NCI-H446 treated with DMSO at 0.1 percent for 48 hours (cell line): ENCODE results near the gene CYP24A1.

Experiments used
- DNase-seq: peaks from one replicate; lab custom pipeline; 2025; lab: John Stamatoyannopoulos, UW

Gene CYP24A1

GRCh38 chr20:54113566-54113965, 60.2 kb downstream of the CYP24A1 start:
- no peak for DNase-seq

- DNase-seq = no peak
Measured at GRCh38 chr20:54112221-54112884, 61.4 kb downstream of the CYP24A1 start.

DNA sequence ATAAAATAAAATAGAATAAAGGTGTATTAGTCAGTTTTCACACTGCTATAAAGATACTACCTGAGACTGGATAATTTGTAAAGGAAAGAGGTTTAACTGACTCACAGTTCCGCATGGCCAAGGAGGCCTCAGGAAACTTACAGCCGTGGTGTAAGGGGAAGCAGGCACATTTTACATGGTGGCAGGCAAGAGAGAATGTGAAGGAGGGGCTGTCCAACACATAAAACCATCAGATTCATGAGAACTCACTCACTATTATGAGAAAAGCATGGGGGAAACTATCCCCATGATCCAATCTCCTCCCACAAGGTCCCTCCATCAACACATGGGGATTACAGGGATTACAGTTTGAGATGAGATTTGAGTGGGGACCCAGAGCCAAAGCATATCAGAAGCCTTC, 62.3 kb downstream of the CYP24A1 start:
- DNase-seq = no peak

GRCh38 chr20:54110457-54110856, 63.3 kb downstream of the CYP24A1 start:
- DNase-seq = no peak

- no peak for DNase-seq
Measured at GRCh38 chr20:54110041-54110440, 63.7 kb downstream of the CYP24A1 start.

- DNase-seq = no peak
Measured at GRCh38 chr20:54108817-54109216, 65.0 kb downstream of the CYP24A1 start.

DNA sequence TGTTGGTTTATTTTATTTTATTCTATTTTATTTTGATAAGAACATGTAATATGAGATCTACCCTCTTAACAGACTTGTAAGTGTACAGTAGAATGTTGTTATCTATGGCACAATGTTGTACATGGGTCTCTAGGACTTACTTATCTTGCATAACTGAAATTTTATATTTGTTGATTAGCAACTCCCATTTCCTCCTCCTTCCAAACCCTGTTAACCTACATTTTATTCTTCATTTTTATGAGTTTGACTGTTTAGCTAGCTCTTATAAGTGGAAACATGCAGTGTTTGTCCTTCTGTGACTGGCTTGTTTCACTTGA, 65.5 kb downstream of the CYP24A1 start:
- no peak for DNase-seq

DNA sequence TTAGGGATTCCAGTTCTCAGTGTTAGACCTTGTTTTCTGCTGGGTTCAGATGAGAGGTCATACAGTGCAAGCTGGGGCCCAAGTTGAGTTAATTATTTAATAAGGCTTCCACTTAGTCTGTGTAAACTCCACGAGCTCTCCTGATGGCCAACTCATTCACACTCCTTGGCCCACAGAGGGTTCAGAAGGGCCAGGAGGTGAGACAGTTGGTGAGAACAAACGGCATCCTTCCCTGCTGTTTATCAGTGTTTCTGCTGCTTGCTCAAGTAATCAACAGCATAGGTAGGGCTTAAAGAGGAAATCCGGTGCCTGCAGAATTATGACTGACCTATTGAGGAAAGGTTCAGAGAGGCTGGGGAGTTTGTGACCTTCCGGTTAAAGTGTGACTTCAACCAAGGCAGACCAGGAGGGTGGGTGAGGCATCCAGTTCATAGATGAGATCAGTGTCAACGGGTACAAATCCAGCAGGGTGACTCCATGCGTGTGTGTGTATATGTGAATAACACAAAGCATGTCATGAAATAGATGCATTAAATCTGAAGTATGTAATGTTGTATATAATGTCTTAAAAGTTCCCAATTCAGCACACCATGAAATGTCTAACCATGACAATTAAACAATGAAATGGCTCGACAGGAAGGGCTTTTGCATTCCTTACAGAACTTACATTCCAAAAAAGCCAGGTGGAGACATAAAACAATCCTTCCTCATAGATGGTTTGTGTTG, 66.0 kb downstream of the CYP24A1 start:
- no peak for DNase-seq

DNA sequence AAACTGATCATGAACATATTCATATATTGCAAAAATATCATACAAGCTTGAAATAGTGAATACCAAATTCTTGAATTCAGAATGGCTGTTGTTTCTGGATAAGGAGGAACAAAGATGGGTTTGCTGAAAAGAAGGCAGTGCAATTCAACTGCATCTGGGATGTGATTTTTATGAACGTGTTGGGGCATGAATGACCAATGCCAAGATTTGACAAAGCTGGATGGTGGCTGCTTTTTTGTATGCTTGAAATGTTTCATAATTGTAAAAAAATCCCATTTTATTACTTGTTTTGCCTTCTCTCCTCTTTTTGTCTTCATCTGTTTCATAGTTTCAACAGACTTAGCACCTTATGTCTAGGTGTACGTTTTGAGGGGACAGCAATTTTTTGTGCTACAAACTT, 66.6 kb downstream of the CYP24A1 start:
- DNase-seq = no peak

DNA sequence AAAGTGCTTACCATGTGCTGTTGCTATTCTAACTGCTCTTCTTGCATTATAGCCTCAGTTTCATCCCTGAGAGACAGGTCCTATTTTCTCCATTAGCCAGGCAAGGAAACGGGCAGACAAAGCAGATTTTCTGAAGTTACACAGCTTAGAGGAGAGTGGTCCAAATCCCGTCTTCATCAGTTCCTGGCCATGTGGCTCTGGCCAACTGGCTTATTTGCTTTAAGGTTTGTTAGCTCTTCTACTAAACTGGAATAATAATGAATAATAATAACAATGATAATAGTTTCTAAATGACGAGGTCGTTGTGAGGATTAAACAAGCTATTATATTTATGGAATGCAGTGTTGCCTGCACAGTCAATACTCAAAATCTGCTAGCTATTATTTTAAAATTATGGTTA, 67.6 kb downstream of the CYP24A1 start:
- no peak for DNase-seq

GRCh38 chr20:54105653-54106052, 68.1 kb downstream of the CYP24A1 start:
- no peak for DNase-seq

GRCh38 chr20:54104781-54105180, 69.0 kb downstream of the CYP24A1 start:
- DNase-seq = no peak

- DNase-seq = no peak
Measured at GRCh38 chr20:54103762-54104600, 69.8 kb downstream of the CYP24A1 start.
